Measurements from ENCODE around the gene PLGRKT. TPM values are rescaled to one million over a fixed set of nuclear protein-coding genes. Genes with fewer than 3 reads are reported as not detected.

Gene PLGRKT
- total RNA-seq, 1 experiment from 2014 or later = 5.0 TPM

DNA sequence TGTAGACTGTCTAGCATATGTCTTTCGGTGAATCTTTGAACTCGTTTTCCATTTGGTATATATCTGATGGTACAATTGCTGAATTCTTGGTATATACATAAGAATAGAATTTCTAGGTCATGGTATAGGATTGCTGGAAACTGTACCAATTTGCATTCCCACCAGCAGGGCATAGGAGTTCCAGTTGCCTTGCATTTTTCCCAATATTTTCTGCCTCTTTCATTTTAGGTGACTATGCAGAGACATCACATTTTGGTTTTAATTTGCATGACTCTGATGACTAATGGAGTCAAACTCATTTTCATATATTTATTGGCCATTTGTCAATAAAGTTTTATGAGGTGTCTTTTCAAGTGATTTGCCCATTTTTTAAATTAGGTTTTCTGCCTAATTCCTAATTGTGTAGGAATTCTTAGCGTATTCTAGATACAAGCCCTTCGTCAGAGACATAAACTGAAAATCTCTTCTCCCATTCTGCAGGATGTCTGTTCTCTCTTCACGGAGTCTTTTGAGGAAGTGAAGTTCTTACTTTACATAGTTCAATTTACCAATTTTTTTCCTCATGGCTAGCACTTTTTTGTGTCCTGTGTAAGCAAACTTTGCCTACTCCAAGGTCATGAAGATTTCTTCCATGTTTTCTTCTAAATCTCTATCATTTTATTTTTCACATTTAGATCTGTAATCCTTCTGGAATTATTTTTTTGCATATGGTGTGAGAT is 43.8 kb upstream of the PLGRKT start:
- CTCF ChIA-PET = no interaction called here
- Histone ChIP-seq H3K27me3 (replicated peaks; ENCODE audit: control insufficient read depth, insufficient read depth, low read length) (no peaks in the 10 kb centered on the region), H3K4me3 (ENCODE audit: low read depth, low read length) (no peak overlapping the region), H3K4me1 (no peaks in the 10 kb centered on the region), H3K36me3 (ENCODE audit: control insufficient read depth, insufficient read depth, low read length) (no peaks in the 10 kb centered on the region), H3K9me3 (no peaks in the 10 kb centered on the region)
- no peaks in the 10 kb centered on the region for H3K36me3 Mint-ChIP-seq (ENCODE audit: insufficient read depth, unreplicated experiment)
- TF ChIP-seq, protein P1, sequence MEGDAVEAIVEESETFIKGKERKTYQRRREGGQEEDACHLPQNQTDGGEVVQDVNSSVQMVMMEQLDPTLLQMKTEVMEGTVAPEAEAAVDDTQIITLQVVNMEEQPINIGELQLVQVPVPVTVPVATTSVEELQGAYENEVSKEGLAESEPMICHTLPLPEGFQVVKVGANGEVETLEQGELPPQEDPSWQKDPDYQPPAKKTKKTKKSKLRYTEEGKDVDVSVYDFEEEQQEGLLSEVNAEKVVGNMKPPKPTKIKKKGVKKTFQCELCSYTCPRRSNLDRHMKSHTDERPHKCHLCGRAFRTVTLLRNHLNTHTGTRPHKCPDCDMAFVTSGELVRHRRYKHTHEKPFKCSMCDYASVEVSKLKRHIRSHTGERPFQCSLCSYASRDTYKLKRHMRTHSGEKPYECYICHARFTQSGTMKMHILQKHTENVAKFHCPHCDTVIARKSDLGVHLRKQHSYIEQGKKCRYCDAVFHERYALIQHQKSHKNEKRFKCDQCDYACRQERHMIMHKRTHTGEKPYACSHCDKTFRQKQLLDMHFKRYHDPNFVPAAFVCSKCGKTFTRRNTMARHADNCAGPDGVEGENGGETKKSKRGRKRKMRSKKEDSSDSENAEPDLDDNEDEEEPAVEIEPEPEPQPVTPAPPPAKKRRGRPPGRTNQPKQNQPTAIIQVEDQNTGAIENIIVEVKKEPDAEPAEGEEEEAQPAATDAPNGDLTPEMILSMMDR (IDR thresholded peaks at IDR 0.05; ENCODE audit: insufficient read depth in 1 of 2, low read depth in 1 of 2, low read length in 1 of 2, severe bottlenecking in 1 of 2, unreplicated experiment in 1 of 2) = no peak
- no peak for DNase-seq
- no peak overlapping the region for H3K4me3 Mint-ChIP-seq (ENCODE audit: unreplicated experiment)
- H3K27ac Mint-ChIP-seq (ENCODE audit: unreplicated experiment) = no peak overlapping the region
- H3K9me3 Mint-ChIP-seq (ENCODE audit: unreplicated experiment) = no peaks in the 10 kb centered on the region
- intact Hi-C loops (cut with micrococcal nuclease; ENCODE audit: unreplicated experiment) = no loop called here
- H3K4me1 Mint-ChIP-seq (ENCODE audit: low read depth, unreplicated experiment) = no peaks in the 10 kb centered on the region
- BruUV-seq (replicated peaks) = no TSS peak
- POLR2A ChIA-PET = no interaction called here
- H3K27me3 Mint-ChIP-seq (ENCODE audit: insufficient read depth, unreplicated experiment) = no peaks in the 10 kb centered on the region

DNA sequence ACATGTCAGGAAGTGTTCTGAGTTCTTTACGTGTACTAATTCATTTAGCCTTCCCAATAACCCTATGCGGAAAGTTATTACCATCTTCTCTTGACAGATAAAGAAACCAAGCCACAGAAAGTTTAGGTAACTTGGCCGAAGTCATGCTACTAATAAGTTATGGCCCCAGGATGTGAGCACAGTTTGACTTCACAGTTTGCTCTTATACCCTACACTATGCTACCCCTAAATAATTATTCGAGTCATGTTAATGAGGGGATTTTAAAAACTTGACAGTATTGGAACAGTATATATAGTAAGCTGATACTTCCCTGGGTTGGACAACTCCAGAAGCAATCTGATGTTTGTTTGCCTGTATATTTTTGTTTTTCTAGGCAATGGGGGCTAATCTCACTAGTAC is 43.2 kb upstream of the PLGRKT start:
- intact Hi-C loops (cut with micrococcal nuclease; ENCODE audit: unreplicated experiment) = no loop called here
- Mint-ChIP-seq H3K36me3 (ENCODE audit: insufficient read depth, unreplicated experiment) (no peaks in the 10 kb centered on the region), H3K27ac (ENCODE audit: unreplicated experiment) (no peak overlapping the region), H3K27me3 (ENCODE audit: insufficient read depth, unreplicated experiment) (no peaks in the 10 kb centered on the region), H3K4me1 (ENCODE audit: low read depth, unreplicated experiment) (no peaks in the 10 kb centered on the region), H3K4me3 (ENCODE audit: unreplicated experiment) (no peak overlapping the region), H3K9me3 (ENCODE audit: unreplicated experiment) (no peaks in the 10 kb centered on the region)
- Histone ChIP-seq H3K27me3 (replicated peaks; ENCODE audit: control insufficient read depth, insufficient read depth, low read length) (no peaks in the 10 kb centered on the region), H3K4me1 (no peaks in the 10 kb centered on the region), H3K9me3 (no peaks in the 10 kb centered on the region), H3K36me3 (ENCODE audit: control insufficient read depth, insufficient read depth, low read length) (no peaks in the 10 kb centered on the region), H3K4me3 (ENCODE audit: low read depth, low read length) (no peak overlapping the region)
- ChIA-PET POLR2A (no interaction called here), CTCF (no interaction called here)
- BruUV-seq (replicated peaks) = no TSS peak
- TF ChIP-seq, protein P1 (IDR thresholded peaks at IDR 0.05; ENCODE audit: insufficient read depth in 1 of 2, low read depth in 1 of 2, low read length in 1 of 2, severe bottlenecking in 1 of 2, unreplicated experiment in 1 of 2) = no peak
- no peak for DNase-seq

DNA sequence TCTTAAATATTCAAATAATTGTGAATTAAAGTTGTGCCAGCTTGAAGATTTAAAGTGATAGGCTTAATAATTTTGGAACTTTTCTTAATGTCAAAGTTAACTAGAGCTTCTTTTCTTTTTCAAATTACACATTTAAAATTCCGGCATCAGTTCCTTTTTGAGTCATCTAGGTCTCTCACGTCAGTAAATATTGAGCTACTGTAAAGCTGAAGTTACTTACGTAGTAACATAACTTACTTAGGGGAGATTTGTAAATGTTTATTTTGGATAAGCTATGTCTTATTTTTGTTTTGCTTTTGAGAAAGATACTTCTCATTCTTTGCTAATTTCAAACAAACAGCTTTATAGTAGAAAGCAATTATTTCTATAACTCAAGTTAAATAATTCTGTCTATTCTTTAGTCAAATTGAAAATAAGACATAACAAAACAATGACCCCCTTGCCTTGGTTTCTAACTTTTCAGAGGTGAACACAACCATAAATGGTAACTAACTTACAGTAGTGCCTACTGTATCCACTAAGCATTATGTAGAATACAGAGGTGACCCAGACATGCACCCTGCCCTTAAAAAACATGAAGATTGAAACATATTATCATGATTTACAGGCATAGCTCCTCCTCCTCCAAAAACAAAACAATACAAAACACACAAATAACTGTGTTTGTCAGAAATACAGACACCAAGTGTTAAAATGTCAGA is 42.4 kb upstream of the PLGRKT start:
- no peaks in the 10 kb centered on the region for H3K36me3 Mint-ChIP-seq (ENCODE audit: insufficient read depth, unreplicated experiment)
- H3K4me3 Mint-ChIP-seq (ENCODE audit: unreplicated experiment) = no peak overlapping the region
- ChIA-PET CTCF (interaction anchor here (0.6 kb wide), 1 partner anchor 13 kb away, joined by 3 read pairs; no protein-coding TSS in a partner anchor), POLR2A (no interaction called here)
- H3K4me3 ChIP-seq (ENCODE audit: low read depth, low read length) = no peak overlapping the region
- no peak overlapping the region for H3K27ac Mint-ChIP-seq (ENCODE audit: unreplicated experiment)
- TF ChIP-seq, protein P1 (IDR thresholded peaks at IDR 0.05; ENCODE audit: insufficient read depth in 1 of 2, low read depth in 1 of 2, low read length in 1 of 2, severe bottlenecking in 1 of 2, unreplicated experiment in 1 of 2) = no peak
- no peak for DNase-seq
- intact Hi-C loops (cut with micrococcal nuclease; ENCODE audit: unreplicated experiment) = no loop called here
- no TSS peak for BruUV-seq (replicated peaks)
- H3K36me3 ChIP-seq (ENCODE audit: control insufficient read depth, insufficient read depth, low read length) = no peaks in the 10 kb centered on the region
- no peaks in the 10 kb centered on the region for H3K9me3 Mint-ChIP-seq (ENCODE audit: unreplicated experiment)
- no peaks in the 10 kb centered on the region for H3K4me1 Mint-ChIP-seq (ENCODE audit: low read depth, unreplicated experiment)
- H3K27me3 Mint-ChIP-seq (ENCODE audit: insufficient read depth, unreplicated experiment) = no peaks in the 10 kb centered on the region
- H3K4me1 ChIP-seq = no peaks in the 10 kb centered on the region
- no peaks in the 10 kb centered on the region for H3K27me3 ChIP-seq (replicated peaks; ENCODE audit: control insufficient read depth, insufficient read depth, low read length)
- no peaks in the 10 kb centered on the region for H3K9me3 ChIP-seq
